ENCODE measurements around the gene PRAMEF12.
"Not testable (repeated sequence)": the region's sequence is repeated elsewhere in the genome, so short reads cannot be mapped to it uniquely, and the experiment has no call there.

Gene PRAMEF12

DNA sequence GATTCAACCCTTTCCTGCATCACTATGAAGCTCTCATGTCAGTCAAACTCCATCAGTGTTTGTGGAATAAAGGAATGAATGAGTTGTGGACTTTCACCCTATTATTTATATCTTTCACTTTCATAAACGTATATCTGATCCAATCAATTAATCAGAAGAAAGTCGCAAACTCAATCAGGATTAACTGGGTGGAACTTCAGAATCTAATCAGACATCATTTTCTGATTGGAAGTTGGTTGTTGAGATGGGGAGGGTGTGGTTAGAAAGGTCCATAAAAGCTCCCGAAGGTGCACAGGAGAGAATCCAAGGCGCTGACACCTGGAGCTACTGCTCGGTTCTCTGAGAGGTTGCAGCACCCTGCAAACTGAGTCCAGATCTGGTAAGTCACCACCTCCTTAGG lies at the start of gene PRAMEF12:
PRAMEF12 (plus strand) TSS at position 301 of the 400 bp plus-strand sequence. CDS start 1,130 bp downstream, outside the sequence.
- no peak for DNase-seq (ENCODE audit: low read depth)

GRCh38 chr1:12728391-12728790 lies 45.1 kb upstream of the PRAMEF12 start:
- DNase-seq (ENCODE audit: low read depth) = no peak

GRCh38 chr1:12730156-12730555 lies 43.4 kb upstream of the PRAMEF12 start:
- DNase-seq (ENCODE audit: low read depth) = no peak

DNA sequence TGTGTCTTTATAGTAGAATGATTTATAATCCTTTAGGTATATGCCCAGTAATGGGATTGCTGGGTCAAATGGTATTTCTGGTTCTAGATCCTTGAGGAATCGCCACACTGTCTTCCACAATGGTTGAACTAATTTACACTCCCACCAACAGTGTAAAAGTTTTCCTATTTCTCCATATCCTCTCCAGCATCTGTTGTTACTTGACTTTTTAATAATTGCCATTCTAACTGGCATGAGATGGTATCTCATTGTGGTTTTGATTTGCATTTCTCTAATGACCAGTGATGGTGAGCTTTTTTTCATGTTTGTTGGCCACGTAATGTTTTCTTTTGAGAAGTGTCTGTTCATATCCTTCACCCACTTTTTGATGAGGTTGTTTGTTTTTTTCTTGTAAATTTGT lies 42.5 kb upstream of the PRAMEF12 start:
- DNase-seq (ENCODE audit: low read depth) = not testable (repeated sequence)

- no peak for DNase-seq (ENCODE audit: low read depth)
These were observed 38.9 kb upstream of the PRAMEF12 start for GRCh38 chr1:12734651-12735050.

DNA sequence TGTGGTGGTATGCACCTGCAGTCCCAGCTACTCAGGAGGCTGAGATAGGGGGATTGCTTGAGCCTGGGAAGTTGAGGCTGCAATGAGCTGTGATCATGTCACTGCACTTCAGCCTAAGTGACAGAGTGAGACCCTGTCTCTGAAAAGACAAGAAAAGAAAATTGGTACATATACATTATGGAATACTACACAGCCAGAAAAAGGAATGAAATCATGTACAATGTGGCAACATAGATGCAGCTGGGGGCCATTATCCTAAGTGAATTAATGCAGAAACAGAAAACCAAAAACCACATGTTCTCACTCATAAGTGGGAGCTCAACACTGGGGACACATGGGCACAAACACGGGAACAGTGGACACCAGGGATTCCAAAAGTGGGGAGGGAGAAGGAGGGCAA lies 34.6 kb upstream of the PRAMEF12 start:
- no peak for DNase-seq (ENCODE audit: low read depth)

DNA sequence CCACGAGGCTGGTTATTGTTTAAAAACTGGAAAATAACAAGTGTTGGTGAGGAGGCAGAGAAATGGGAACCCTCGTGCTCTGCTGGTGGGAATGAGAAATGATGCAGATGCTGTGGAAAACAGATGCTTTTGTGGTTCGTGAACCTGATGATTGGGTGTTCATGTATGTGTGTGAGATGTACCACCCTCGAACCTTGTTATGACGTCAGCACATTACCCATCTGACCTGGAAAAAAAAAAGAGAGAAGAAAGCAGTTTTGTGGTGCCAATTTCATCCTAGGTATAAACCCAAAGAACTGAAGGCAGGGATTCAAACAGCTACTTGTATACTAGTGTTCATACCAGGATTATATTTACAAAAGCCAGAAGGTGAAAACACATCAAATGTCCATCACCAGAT lies 33.9 kb upstream of the PRAMEF12 start:
- no peak for DNase-seq (ENCODE audit: low read depth)

GRCh38 chr1:12741946-12742345 lies 31.6 kb upstream of the PRAMEF12 start:
- no peak for DNase-seq (ENCODE audit: low read depth)

DNA sequence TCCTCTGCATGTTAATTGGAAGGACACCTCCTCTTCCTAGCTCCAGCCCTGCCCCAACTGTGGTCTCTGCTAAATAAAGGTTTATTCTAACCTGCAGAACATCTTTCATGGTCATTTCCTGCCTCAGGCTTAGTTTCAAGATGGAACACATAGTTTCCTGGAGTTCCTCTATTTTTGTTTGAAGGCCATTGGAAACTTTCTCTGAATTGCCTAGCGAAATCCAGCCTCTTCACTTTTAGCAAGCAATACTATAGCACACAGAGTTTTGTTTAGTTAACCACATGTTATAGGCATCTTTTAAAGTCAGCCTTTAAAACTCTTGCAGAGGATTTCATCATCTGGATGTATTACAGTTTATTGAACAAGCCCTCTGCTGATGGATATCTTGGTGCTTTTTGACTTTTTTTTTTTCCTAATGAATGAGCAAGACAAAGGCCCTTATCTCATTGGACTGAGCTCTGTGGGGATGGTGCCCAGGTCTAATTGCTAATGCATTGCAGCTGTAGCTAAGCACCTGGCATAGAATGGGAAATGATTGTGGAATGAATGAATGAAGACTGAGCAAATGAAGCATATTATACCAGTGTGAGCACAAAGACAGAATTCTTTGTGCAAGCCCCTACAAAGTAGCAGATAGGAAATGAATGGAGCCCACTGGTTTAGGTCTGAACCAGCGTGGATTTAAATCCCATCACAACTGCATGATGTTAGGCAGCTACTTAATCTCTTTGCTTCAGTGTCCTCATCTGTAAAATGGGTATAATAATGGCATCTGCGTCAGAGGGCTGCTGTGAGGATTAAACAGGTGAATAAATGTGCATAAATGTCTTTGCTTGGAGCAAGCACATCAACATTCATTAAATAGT lies 28.2 kb upstream of the PRAMEF12 start:
- DNase-seq (ENCODE audit: low read depth) = no peak

DNA sequence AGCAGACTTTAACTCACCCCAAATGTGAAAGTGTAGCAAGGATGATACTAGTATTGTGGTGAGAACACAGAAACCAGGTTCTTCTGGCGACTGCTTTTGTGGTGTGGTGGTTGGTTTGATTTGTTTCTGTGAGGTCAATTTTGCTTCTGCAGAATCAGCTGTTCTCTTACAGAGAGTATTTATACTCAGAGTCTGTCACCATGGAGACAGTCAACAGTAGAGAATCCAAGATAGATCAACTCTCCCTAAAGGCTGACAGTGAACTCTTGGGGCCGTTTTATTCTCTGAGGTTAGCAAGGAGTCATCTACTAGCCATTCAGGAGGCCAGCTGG lies 27.6 kb upstream of the PRAMEF12 start, which contains the start of gene CFAP107:
CFAP107 (plus strand) TSS at position 209 of the 332 bp plus-strand sequence. CDS start 231 bp downstream, outside the sequence.
- DNase-seq (ENCODE audit: low read depth) = no peak

- DNase-seq (ENCODE audit: low read depth) = no peak
These were observed 24.7 kb upstream of the PRAMEF12 start for GRCh38 chr1:12748778-12749355.

DNA sequence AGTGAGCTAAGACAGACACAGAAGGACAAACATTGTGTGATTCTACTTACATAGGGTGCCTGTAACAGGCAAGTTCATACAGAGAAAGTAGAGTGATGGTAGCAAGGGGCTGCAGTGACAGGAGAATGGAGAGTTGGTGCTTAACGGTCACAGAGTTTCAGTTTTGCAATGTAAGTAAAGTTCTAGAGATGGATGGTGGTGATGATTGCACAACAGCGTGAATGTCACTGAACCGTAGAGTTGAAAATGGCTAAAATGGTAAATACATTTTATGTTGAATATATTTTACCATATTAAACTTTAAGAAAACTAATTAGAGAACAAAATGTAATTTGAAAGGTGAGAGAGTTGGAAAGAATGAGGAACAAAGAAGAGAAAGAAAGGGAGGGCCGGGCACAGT lies 18.8 kb upstream of the PRAMEF12 start:
- no peak for DNase-seq (ENCODE audit: low read depth)

GRCh38 chr1:12756273-12756672 lies 17.3 kb upstream of the PRAMEF12 start:
- no peak for DNase-seq (ENCODE audit: low read depth)

DNA sequence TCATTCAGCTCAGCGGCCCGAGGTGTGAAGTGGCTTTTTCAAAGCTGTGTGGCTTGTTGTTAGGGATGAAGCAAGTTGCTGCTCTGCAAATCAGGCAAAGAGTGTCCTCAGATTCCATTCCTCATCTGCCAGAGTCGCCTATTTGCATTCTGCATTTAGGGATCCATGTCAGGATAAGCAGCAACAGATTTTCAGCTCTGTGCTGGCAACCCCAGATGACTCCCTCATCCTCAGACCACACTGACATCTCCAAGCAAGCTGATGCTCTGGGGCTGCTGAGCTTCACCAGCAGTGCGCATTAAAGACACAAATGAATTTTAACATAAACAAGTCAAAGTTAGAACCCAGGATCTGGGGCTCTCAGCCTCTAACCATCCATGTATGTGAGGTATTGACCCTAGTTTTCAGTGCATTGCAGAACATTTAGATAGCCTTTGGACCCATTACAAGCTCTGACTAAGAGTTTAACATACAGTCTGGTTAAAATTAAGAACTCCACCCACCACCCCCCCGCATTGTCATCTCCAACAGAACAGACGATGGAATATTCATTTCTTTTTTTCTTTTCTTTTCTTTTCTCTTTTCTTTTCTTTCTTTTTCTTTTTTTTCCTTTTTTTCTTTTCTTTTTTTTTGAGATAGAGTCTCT lies 16.6 kb upstream of the PRAMEF12 start:
- no peak for DNase-seq (ENCODE audit: low read depth)

DNA sequence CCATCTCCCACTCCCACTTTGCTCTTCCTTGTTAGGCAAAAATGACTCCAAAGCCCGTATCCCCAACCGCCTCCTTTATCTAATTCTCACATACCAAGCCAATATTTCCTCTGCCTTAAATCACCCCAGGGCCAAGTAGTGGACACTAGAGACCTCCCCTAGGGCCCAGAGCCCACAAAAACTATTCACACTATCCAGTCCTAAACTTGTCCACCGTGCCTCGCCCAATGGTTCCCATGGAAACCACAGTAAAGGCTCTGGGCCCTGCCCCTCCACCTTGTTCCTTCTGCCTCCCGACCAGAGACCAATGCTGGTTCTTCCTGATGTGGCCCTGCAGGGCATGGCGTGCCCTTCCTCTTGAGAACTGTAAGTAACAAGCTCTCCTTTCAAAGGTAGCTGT lies 15.7 kb upstream of the PRAMEF12 start:
- no peak for DNase-seq (ENCODE audit: low read depth)

DNA sequence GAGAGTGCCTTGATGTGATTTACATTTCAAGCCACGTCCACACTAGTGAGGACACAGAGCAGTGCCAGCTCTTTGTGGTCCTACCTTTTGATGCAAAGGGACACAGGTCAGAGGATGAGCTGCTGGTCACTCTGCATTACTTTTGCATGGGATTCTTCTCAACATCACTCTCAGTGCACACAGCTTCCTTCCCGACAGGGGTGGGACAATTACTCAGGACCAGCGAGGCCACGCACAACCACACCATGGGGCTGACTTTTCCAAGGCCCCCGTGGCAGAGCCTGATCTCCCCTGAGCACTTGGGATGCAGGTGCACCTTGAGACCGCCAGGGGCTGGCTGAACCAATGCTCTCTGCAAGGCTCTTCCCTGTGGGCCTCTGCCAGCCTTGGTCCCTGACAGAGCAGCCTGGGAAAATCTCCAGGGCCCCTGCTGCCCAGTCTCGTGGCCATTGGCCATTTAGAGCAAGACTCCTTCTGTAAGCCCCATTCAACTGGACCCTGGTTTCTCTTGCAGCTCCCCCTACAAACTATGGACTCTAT lies 13.2 kb upstream of the PRAMEF12 start:
- no peak for DNase-seq (ENCODE audit: low read depth)

- no peak for DNase-seq (ENCODE audit: low read depth)
These were observed 11.8 kb upstream of the PRAMEF12 start for GRCh38 chr1:12761781-12762180.

- no peak for DNase-seq (ENCODE audit: low read depth)
These were observed 10.8 kb upstream of the PRAMEF12 start for GRCh38 chr1:12762766-12763165.

GRCh38 chr1:12763479-12763878 lies 10.1 kb upstream of the PRAMEF12 start:
- no peak for DNase-seq (ENCODE audit: low read depth)

- DNase-seq (ENCODE audit: low read depth) = no peak
These were observed 9.5 kb upstream of the PRAMEF12 start for GRCh38 chr1:12764016-12764415.

DNA sequence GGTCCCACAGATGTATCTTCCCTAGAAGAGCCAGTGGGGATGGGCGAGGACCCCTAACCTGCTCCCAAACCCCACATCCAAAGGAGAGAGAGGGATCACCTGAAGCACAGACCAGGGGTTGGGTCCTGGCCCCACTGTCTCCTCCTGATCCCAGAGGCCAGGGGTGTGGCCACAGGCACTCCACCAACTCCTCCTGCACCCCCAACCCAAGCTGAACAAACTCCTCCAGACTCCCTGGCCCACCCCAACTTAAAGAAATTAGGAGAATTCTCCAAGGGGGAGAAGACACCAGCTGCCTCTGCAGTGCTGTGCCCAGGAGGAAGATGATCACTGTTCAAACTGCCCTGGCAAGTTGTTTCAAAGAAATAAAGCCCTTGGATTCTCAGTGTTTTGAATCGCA lies 4.5 kb upstream of the PRAMEF12 start:
- no peak for DNase-seq (ENCODE audit: low read depth)

DNA sequence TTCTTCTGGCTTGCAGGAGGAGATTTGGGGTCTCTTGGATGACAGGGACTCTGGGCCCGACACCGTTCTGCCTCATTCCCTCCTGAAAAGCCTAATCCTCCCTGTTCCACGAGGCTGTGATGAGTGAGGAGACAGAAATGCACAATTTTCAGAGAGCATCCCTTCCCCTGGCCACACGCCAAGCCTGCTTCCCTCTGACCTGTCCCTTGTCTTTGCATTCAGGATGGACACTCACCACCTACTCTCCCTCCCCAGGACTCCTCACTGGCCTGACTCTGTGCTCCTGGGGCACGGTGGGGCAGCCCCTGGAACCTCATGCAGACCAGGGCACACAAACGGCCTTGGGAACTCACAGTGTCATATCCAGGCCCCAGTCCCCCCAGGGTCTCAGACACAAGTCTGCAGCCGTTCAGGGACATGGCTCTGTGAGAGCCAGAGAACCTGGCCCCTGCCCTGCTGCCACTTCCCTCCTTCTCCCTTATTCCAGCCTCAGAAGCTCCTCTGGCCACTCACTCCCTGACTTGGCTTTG lies 3.5 kb upstream of the PRAMEF12 start:
- DNase-seq (ENCODE audit: low read depth) = no peak

DNA sequence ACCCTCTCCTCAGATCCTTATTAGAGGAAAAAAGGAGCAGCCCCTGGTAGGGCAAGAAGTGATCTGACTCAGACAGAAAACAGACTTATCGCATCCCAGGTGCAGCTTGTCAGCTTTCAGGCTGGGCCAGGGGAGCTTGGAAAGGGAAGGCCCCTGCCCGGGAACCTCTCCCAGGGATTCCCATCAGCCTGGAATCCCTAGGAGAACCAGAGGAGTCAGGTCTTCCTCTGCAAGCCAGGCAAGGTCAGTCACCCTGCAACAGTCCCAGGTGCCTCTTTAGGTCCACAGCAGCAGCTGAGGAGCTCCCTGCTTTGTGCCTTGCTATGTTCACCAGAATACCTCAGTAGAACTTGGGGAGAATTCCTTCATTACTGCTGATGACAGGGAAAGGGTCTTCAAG lies 2.9 kb upstream of the PRAMEF12 start:
- no peak for DNase-seq (ENCODE audit: low read depth)

Measured in stimulated activated CD4-positive, alpha-beta T cell treated with anti-CD3 and anti-CD28 coated beads, Interleukin-2, amount 100 ng/mL, for 4 hours (primary cell).